Measurements from ENCODE around the gene TBC1D22A. TPM values are rescaled to one million over a fixed set of nuclear protein-coding genes. Genes with fewer than 3 reads are reported as not detected.

TBC1D22A gene
- total RNA-seq, 2 donors from 2014 or later, result 21.0 to 27.9 TPM

DNA sequence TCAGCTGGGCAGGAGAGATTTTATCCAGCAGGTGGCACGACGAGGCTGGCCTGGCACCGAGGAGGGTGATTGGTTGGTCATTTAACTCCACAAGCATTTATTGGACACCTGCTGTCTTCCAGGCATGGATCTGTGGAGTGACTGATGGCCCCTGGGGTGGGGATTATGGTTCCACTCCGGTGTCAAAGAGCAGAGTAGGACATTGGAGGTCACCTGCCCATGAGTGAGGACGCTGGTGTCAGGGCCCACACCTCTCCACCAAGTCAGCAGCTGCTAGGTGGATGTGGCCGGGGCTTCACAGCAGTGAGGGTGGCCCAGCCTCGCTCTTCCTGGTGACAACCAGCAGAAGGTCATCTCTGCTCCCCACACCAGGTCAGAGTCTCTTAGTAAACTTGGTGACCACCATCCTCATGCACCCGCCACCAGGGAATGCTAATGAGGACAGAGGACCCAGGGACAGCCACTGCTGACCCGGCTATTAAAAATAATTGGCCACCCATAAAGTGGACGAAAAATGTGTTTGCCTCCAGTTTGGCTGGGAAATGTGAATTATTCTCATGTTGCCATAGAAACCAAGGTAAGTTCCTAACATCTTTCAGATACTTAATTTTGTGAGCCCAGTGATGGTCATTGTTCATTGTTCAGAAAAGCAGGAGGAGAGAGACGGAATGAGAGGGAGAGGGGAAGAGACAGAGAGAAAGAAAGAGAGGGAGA, 428.7 kb downstream of the TBC1D22A start:
- H3K27me3 ChIP-seq (ENCODE audit: control insufficient read depth, insufficient read depth, low read length, poor library complexity, severe bottlenecking), result no peaks in the 10 kb centered on the region
- no peak overlapping the region for H3K9ac ChIP-seq (ENCODE audit: extremely low read depth, low read length, poor library complexity, severe bottlenecking)
- H3K27ac ChIP-seq (ENCODE audit: low read depth, low read length), result no peak overlapping the region
- TF ChIP-seq, protein P1, sequence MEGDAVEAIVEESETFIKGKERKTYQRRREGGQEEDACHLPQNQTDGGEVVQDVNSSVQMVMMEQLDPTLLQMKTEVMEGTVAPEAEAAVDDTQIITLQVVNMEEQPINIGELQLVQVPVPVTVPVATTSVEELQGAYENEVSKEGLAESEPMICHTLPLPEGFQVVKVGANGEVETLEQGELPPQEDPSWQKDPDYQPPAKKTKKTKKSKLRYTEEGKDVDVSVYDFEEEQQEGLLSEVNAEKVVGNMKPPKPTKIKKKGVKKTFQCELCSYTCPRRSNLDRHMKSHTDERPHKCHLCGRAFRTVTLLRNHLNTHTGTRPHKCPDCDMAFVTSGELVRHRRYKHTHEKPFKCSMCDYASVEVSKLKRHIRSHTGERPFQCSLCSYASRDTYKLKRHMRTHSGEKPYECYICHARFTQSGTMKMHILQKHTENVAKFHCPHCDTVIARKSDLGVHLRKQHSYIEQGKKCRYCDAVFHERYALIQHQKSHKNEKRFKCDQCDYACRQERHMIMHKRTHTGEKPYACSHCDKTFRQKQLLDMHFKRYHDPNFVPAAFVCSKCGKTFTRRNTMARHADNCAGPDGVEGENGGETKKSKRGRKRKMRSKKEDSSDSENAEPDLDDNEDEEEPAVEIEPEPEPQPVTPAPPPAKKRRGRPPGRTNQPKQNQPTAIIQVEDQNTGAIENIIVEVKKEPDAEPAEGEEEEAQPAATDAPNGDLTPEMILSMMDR (conservative IDR thresholded peaks at IDR 0.05), result no peak
- H3K4me1 Mint-ChIP-seq, result no peaks in the 10 kb centered on the region
- peaks cover 5% of the 10 kb centered on the region for H3K9me3 ChIP-seq (ENCODE audit: control insufficient read depth, low read length)
- no peak overlapping the region for H3K4me3 Mint-ChIP-seq
- H3K36me3 Mint-ChIP-seq (ENCODE audit: low read depth), result no peaks in the 10 kb centered on the region
- no peak overlapping the region for H3K4me3 ChIP-seq (ENCODE audit: low read length)
- DNase-seq, result no peak
- H3K27me3 Mint-ChIP-seq (ENCODE audit: insufficient read depth), result no peaks in the 10 kb centered on the region
- no peaks in the 10 kb centered on the region for H3K4me1 ChIP-seq (ENCODE audit: control insufficient read depth, insufficient read depth, low read length)
- no peaks in the 10 kb centered on the region for H3K36me3 ChIP-seq (ENCODE audit: control insufficient read depth, insufficient read depth, low read length)
- WGBS, 2 experiments (ENCODE audit: insufficient coverage in 1 of 2, insufficient read length in 1 of 2), result 79 to 82% methylated on average over 8 to 11 of the region's 11 CpGs
- H3K9me3 Mint-ChIP-seq, result peaks cover 54% of the 10 kb centered on the region
- no peak overlapping the region for H3K27ac Mint-ChIP-seq

DNA sequence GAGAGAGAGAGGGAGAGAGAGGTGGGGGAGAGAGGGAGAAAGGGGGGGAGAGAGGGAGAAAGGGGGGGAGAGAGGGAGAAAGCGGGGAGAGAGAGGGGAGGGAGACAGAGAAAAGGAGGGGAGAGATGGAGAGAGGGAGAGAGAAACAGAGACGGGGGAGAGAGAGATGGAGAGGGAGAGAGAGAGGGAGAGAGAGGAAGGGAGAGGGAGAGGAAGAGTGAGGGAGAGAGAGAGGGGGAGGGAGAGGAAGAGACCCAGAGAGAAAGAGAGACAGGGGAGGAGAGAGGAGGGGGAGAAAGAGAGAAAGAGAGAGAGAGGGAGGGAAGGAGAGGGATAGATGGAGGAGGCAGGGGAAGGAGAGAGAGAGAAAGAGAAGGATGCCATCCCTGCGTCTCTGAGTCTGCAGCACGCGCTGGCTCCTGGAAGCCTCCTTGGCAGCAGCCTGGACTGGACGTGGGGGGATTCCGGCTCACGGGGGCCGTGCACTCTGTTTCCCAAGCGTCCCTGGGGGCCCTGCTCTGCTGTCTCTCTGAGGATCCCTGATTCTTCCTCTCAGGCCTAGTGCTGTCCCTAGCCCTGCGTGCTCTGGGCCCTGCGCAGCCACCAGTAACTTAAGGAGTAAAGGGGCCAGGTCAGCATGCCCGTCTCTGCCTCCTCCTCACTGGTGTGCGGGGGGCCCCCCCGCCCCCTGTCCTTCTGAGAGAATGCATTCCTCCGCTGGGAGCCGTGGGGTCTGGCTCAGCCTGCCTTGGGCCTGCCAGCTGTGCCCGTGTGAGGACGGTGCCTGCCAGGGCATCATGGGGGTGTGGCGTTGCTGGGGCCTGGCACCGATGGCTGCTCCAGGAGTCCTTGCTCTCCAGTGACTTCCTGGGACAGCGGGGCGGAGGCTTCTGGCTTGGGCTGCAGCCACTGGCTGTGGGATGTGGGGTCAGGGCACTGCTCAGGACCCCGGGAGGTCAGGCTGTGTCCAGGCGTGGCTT, 429.5 kb downstream of the TBC1D22A start:
- Mint-ChIP-seq H3K27ac (no peak overlapping the region), H3K36me3 (ENCODE audit: low read depth) (no peaks in the 10 kb centered on the region), H3K9me3 (peaks cover 56% of the 10 kb centered on the region), H3K4me3 (no peak overlapping the region), H3K4me1 (no peaks in the 10 kb centered on the region), H3K27me3 (ENCODE audit: insufficient read depth) (peaks cover 2% of the 10 kb centered on the region)
- H3K9me3 ChIP-seq (ENCODE audit: control insufficient read depth, low read length), result peaks cover 6% of the 10 kb centered on the region
- WGBS, 2 experiments (ENCODE audit: insufficient coverage in 1 of 2, insufficient read length in 1 of 2), result 81 to 83% methylated on average over 23 to 25 of the region's 25 CpGs
- H3K36me3 ChIP-seq (ENCODE audit: control insufficient read depth, insufficient read depth, low read length), result no peaks in the 10 kb centered on the region
- TF ChIP-seq, protein P1 (conservative IDR thresholded peaks at IDR 0.05), result no peak
- no peak overlapping the region for H3K9ac ChIP-seq (ENCODE audit: extremely low read depth, low read length, poor library complexity, severe bottlenecking)
- H3K27ac ChIP-seq (ENCODE audit: low read depth, low read length), result no peak overlapping the region
- H3K4me1 ChIP-seq (ENCODE audit: control insufficient read depth, insufficient read depth, low read length), result no peaks in the 10 kb centered on the region
- H3K27me3 ChIP-seq (ENCODE audit: control insufficient read depth, insufficient read depth, low read length, poor library complexity, severe bottlenecking), result no peaks in the 10 kb centered on the region
- DNase-seq, result no peak
- no peak overlapping the region for H3K4me3 ChIP-seq (ENCODE audit: low read length)

DNA sequence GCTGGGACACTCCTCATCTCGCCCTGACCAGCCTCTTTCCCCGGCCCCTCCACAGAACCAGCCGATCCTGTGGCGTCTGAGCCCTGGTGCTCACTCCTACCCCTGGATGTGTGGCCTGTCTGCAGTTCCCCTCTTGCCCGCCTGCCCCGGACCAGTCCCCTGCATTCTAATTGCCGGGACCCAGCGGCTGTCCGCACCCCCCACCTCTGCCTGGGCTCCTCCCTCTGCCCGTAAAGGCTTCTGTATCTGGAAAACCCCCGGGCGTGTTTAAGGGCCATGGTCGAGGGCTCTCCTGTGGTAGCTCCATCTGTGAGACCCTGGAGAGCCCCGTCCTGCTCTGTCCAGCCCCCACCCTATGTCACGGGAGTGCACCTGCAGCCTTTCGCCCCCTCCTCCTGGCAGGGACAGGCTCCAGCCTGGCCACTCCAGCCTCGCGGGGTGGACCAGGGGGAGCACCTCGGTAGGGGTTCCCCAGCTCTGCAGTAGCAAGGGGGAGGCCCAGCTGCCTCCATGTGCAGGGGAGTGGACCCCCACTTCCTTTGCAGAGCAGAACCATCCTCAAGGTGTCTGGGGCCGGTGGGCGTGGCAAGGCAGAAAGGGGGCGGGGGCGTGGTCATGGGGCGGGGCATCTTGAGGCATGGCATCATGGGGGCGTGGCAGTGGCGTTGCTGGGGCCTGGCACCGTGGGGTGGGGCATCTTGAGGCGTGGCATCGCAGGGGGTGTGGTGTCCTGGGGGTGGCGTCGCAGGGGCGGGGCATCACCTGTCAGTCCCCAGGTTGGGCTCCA, 430.4 kb downstream of the TBC1D22A start:
- no peaks in the 10 kb centered on the region for H3K4me1 Mint-ChIP-seq
- H3K4me3 Mint-ChIP-seq, result no peak overlapping the region

More for the DNA sequence above, 430.4 kb downstream of the TBC1D22A start:
- WGBS, 2 experiments (ENCODE audit: insufficient coverage in 1 of 2, insufficient read length in 1 of 2), result 87 to 91% methylated on average over 16 to 32 of the region's 32 CpGs
- peaks cover 6% of the 10 kb centered on the region for H3K9me3 ChIP-seq (ENCODE audit: control insufficient read depth, low read length)
- TF ChIP-seq, protein P1 (conservative IDR thresholded peaks at IDR 0.05), result no peak
- H3K4me1 ChIP-seq (ENCODE audit: control insufficient read depth, insufficient read depth, low read length), result no peaks in the 10 kb centered on the region
- H3K4me3 ChIP-seq (ENCODE audit: low read length), result no peak overlapping the region
- H3K9ac ChIP-seq (ENCODE audit: extremely low read depth, low read length, poor library complexity, severe bottlenecking), result no peak overlapping the region
- Mint-ChIP-seq H3K27me3 (ENCODE audit: insufficient read depth) (peaks cover 2% of the 10 kb centered on the region), H3K9me3 (peaks cover 55% of the 10 kb centered on the region), H3K27ac (no peak overlapping the region), H3K36me3 (ENCODE audit: low read depth) (no peaks in the 10 kb centered on the region)
- H3K27ac ChIP-seq (ENCODE audit: low read depth, low read length), result no peak overlapping the region
- DNase-seq, result peak; percentile 81
- no peaks in the 10 kb centered on the region for H3K27me3 ChIP-seq (ENCODE audit: control insufficient read depth, insufficient read depth, low read length, poor library complexity, severe bottlenecking)
- no peaks in the 10 kb centered on the region for H3K36me3 ChIP-seq (ENCODE audit: control insufficient read depth, insufficient read depth, low read length)

All from endodermal cell (in vitro differentiated cells).